Tongue (tissue), 2 donors: Measurements from ENCODE around the gene BMP7. TPM values are rescaled to one million over a fixed set of nuclear protein-coding genes. Genes with fewer than 3 reads are reported as not detected.
A peak's percentile ranks its signal among the peaks of the same experiment; 100 is the strongest.
"Not testable (repeated sequence)": the region's sequence is repeated elsewhere in the genome, so short reads cannot be mapped to it uniquely, and the experiment has no call there.

ENCODE experiments used
- DNase-seq: peaks from one replicate; pipeline ENCODE4 v3.0.0-alpha.2; 2015
- total RNA-seq: library from RNA; depleted of rRNA; stranded (reverse); fragments of >200 nt; gene quantifications from one replicate; pipeline ENCODE4 v1.2.3, GENCODE V29; 2014

The BMP7 gene
- total RNA-seq, 1 donor from 2014 or later: 16.0 TPM

GRCh38 chr20:57249073-57249472 is 17.4 kb downstream of the BMP7 start:
- no peak for DNase-seq

- DNase-seq: no peak
Measured at GRCh38 chr20:57248132-57248797, 18.2 kb downstream of the BMP7 start.

GRCh38 chr20:57247292-57247965 is 19.0 kb downstream of the BMP7 start:
- peak; percentile 40 for DNase-seq

- no peak for DNase-seq
Measured at GRCh38 chr20:57245997-57246396, 20.4 kb downstream of the BMP7 start.

- DNase-seq: peak; percentile 58
Measured at GRCh38 chr20:57244627-57245214, 21.7 kb downstream of the BMP7 start.

DNA sequence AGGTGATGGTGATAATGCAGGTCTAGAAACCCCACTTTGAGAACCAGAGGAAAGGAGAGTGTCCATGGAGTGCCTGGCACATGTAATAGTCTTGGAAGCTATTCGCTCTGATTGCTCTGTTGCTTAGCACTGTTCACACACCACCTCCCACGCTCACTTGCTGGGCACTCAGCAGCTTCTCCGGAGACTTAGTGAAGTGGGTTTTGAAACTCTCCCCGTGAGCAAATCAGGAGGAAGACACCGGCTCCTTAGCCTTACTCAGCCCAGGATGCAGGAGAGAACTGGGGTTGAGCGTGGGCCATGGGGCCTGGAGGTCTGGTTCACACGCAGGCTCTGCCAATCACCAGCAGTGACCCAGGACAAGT is 22.2 kb downstream of the BMP7 start:
- no peak for DNase-seq

- DNase-seq: peak; percentile 22
Measured at GRCh38 chr20:57243480-57244220, 22.8 kb downstream of the BMP7 start.

DNA sequence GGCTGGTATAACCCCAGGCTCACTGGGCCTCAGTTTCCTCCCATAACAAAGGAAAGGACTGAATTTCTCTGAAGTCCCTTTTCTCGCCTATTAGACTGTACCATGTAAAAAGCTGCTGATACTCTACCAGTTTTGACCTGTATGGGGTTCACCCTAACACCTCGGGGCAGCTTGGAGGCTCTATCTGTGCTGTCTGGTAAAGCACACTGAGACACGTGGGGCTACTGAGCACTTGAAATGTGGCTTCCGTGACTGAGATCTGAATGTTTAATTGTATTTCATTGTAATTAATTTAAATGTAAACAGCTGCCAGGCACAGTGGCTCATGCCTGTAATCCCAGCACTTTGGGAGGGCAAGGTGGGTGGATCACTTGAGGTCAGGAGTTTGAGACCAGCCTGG is 24.0 kb downstream of the BMP7 start:
- DNase-seq: no peak

DNA sequence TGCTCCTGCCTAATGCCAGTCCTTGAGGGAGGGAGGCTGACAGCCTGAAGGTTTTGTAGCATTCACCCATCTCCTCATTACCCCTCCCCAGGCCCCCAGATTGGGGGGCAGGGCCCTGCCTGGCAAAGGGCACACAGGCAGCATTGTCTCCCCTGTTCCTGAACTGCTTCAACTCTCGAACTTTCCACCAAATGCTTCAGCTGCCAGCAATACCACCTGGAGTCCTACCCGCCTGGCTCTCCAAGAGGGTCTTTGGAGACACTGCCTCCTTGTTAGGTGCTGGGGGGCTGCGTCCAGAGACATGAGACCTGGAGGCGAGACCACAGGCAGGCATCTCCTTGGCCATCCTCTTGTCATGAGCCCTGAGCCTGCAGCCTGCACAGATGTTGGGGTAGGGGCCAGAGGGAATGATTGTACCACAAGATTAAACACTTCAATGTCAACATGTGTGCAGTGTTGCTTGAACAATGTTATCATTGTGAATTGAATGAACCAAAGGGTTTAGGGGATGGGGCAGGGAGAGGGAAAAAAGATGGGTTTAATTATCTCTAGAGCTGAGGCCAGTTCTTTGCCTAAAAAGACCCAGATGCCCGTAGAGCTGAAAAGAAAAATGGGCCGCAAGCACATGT is 25.0 kb downstream of the BMP7 start:
- peak; percentile 26 for DNase-seq

- no peak for DNase-seq
Measured at GRCh38 chr20:57240581-57241362, 25.7 kb downstream of the BMP7 start.

- DNase-seq: not testable (repeated sequence)
Measured at GRCh38 chr20:57239725-57240124, 26.7 kb downstream of the BMP7 start.

GRCh38 chr20:57239324-57239723 is 27.1 kb downstream of the BMP7 start:
- not testable (repeated sequence) for DNase-seq

DNA sequence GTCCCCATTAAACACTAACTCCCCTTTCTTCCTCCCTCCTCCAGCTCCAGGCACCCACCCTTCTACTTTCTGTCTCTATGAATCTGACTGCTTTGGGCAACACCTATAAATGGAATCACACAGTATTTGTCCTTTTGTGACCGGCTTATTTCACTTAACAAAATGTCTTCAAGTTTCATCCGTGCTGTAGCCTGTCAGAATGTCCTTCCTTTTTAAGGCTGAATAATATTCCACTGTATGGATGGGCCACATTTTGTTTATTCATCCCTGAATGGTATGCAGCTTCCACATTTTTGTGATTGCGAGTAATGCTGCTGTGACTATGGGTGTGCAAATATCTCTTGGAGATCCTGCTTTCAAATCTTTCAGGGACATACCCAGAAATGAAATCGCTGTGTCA is 28.4 kb downstream of the BMP7 start:
- DNase-seq: no peak

GRCh38 chr20:57237585-57237953 is 28.9 kb downstream of the BMP7 start:
- DNase-seq: no peak

DNA sequence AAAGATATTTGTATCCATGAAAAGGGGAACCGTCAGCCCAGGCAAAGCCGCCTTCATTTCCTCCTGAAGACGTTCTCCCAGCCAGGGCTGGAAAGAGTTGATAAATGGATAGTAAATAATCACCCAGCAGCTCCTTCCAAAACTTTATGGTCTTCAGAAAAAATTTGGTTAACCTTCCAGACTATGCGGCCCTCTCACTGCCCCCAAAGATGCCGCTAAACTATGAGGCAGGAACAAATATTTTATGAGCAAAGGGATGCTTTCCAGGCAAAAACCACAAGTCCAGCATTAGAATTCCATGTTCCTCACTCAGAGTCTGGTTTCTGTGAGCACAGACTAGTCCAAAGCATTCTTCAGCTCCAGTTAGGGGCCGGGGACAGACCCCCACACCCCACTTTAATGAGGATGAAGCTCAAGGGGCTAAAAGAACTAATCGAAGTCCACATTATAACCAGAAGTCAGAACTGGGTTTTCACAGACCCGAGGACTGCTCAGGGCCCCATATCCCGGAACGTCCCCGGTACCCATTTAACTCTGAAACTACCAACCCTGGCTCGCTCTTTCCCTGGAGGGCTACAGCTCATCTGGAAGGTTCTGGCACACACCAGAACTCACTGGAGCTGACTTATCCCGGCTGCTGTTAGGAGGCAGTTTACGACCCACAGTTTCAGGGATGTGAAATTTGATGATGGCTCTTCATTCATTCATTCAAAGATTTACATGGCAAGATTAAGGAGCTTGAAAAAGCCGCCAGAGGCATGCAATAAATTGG is 29.4 kb downstream of the BMP7 start:
- no peak for DNase-seq

- DNase-seq: no peak
Measured at GRCh38 chr20:57234556-57235251, 31.7 kb downstream of the BMP7 start.

DNA sequence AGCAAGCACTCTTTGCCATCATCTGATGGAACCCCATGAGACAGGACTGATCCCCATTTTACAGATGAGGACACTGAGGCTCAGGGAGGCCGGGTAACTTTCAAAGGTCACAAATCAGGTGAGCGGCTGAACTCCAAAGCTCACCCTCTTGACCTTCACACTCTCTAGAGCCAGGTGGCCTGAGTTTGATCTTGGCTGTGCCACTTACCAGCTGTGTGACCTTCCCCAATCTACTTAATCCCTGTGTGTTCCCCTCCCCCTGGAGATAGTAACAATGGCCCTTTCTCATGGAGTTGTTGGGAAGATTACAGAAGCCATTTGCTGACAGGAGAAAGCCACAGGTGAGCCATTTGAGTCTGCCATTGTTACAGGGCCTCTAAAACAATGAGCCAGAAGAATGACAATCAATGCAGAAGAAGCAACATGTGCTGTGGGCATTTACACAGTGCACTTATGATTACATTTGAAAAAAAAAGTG is 34.5 kb downstream of the BMP7 start:
- DNase-seq: no peak

DNA sequence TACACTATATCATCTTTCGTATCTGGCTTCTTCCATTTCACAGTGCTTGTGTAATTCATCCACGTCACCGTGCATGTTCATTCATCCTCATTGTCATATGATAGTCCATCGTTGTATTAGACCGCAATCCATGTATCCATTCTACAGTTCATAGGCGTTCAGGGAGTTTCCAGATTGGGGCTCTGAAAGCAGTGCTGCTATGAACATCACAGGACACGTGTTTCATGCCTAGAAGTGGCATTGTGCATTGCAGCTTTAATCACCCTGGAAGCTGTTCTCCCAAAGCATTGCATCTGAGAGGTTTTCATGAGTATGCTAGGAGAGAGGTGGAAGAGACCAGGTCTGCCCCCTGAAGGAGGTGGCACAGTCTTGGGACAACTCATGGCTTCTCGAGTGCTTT is 35.3 kb downstream of the BMP7 start:
- DNase-seq: no peak

DNA sequence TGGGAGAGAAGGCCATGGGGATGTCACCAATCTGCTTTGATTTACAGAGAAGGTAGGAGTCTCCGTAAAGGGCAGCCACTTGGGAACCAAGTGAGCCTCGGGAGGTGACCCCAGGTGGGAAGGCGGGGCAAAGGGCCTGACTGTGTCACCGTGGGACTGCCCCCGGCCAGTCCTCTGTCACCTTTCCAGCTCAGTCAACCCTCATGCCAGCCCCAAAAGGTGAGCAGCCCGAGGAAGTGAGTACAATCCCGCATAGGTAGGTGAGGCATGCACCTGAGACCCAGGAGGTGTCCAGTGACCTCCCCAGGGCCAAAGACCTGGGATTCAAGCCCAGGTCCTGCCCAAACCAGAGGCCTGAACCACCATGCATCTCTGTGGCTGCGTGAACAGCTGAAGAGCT is 36.2 kb downstream of the BMP7 start:
- no peak for DNase-seq

- no peak for DNase-seq
Measured at GRCh38 chr20:57229490-57229889, 37.0 kb downstream of the BMP7 start.
